K562 (cell line): Measurements from ENCODE around the gene KIAA0040. TPM values are rescaled to one million over a fixed set of nuclear protein-coding genes. Genes with fewer than 3 reads are reported as not detected.
A peak's percentile ranks its signal among the peaks of the same experiment; 100 is the strongest.

Experiments used
- EZH2 ChIP-seq: IDR thresholded peaks from 2 replicates; pipeline ENCODE4 v1.6.1; 2012; ENCODE audit warnings: low read depth, mild to moderate bottlenecking, inconsistent platforms, low read length, borderline replicate concordance
- FOXP1 ChIP-seq: sonication (generic); formaldehyde crosslinking; IDR thresholded peaks from 2 replicates; pipeline ENCODE4 v1.8.0; 2022; ENCODE audit warnings: mild to moderate bottlenecking, missing genetic modification reagents
- GABPB1 ChIP-seq: sonication (generic); formaldehyde crosslinking; IDR thresholded peaks from 2 replicates; pipeline ENCODE4 v1.8.0; 2022; ENCODE audit warnings: mild to moderate bottlenecking, missing genetic modification reagents
- NFATC3 ChIP-seq: fragments of 450-650 bp; IDR thresholded peaks from 2 replicates; pipeline ENCODE4 v1.6.1; 2017; ENCODE audit warnings: mild to moderate bottlenecking
- PRMT5 ChIP-seq: sonication (generic); formaldehyde crosslinking; IDR thresholded peaks from 2 replicates; pipeline ENCODE4 v1.5.0; 2020; ENCODE audit warnings: missing genetic modification reagents
- RAD21 ChIP-seq, 2 experiments: fragments of 250-450 bp in 1 of 2; fragments of 450-650 bp in 1 of 2; sonication (Bioruptor Pico) in 1 of 2; formaldehyde crosslinking in 1 of 2; IDR thresholded peaks in 1 of 2; conservative IDR thresholded peaks in 1 of 2; 2 replicates each; pipeline versions ENCODE4 v1.4.0 to v1.8.0; 2020 to 2022; ENCODE audit warnings: mild to moderate bottlenecking in 2 of 2, moderate library complexity in 1 of 2
- polyA plus RNA-seq, 8 experiments: library from polyadenylated mRNA; depleted of rRNA in 4 of 8; stranded (reverse) in 5 of 8; unstranded in 3 of 8; fragments of >200 nt; fragmentation: Nextera tagmentation in 2 of 8; fragmentation: Illumina TruSeq in 1 of 8; extraction: Ambion mirVana in 2 of 8; extraction: Trizol in 1 of 8; gene quantifications; 2 replicates each; pipeline versions ENCODE4 v1.2.1 to v1.2.3, GENCODE V29; 2011 to 2014; ENCODE audit warnings: inconsistent platforms in 1 of 8, missing spikeins in 1 of 8
- total RNA-seq, 7 experiments: library from RNA; depleted of rRNA in 6 of 7; stranded (reverse); fragments of >200 nt in 6 of 7; fragmentation: Illumina TruSeq in 2 of 7; extraction: Trizol in 2 of 7; gene quantifications; 2 replicates each; pipeline versions ENCODE4 v1.2.1 to v1.2.3, GENCODE V29; 2011 to 2021; ENCODE audit warnings: low replicate concordance in 1 of 7
- TF ChIP-seq, protein P1 (sequence below): fragments of 450-650 bp; formaldehyde crosslinking; IDR thresholded peaks from 2 replicates; pipeline ENCODE4 v1.4.0; 2020; ENCODE audit warnings: mild to moderate bottlenecking, moderate library complexity
- TF ChIP-seq, protein P2 (sequence below): fragments of 250-450 bp; sonication (Bioruptor Pico); IDR thresholded peaks from 2 replicates; pipeline ENCODE4 v1.8.0; 2021; ENCODE audit warnings: mild to moderate bottlenecking, moderate library complexity
- TF ChIP-seq, protein P3 (sequence below): fragments of 250-450 bp; sonication (Bioruptor Pico); IDR thresholded peaks from 2 replicates; pipeline ENCODE4 v1.5.0; 2022; ENCODE audit warnings: mild to moderate bottlenecking
- TF ChIP-seq, protein P4 (sequence below): fragments of 250-450 bp; sonication (Bioruptor Pico); IDR thresholded peaks from 2 replicates; pipeline ENCODE4 v1.9.0; 2021; ENCODE audit warnings: mild to moderate bottlenecking
- TF ChIP-seq, protein P5 (sequence below), 2 experiments: fragments of 450-650 bp; formaldehyde crosslinking in 1 of 2; IDR thresholded peaks; 2 replicates each; pipeline versions ENCODE4 v1.4.0 to v1.6.1; 2014 to 2020; ENCODE audit warnings: mild to moderate bottlenecking in 2 of 2, borderline replicate concordance in 1 of 2, low read depth in 1 of 2

The KIAA0040 gene
- total and polyA plus RNA-seq, 9 of the 15 experiments (the other 6 are each of a cell fraction or from before 2014, with no cell fraction given) = 3.4 to 13.6 (median 7.1) TPM

DNA sequence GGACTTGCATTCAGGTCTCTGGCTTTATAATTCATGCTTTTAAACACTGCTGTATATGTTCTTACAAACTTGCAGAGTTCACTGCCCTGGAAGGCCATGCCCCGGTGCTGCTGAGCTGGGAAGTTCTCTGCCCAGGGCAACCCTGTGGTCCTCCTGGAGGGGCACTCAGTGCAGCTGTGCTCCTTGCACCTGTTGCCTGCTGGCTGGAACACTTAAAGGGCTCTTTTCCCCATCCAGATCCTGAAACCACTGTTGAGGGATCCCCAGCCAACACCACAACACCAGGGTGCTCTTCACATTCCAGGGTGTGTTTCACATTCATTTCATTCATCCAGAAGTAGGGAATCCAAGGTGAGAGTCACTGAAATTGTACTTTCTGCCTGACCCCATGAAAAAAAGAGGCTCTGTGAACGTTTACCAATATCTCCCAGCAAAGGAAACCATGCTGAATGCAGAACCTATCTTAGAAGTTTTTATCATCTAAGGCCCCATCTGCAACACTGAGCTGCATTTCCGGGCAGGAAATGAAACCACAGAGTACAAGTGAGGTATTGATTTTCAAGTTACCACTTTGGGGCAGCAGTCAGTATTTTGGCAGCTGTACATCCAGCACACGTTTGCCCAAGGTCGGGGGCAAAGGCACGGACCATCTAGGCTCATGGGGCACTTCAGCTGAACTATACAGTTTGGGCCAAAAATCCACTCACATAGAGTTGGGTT lies 16.4 kb upstream of the KIAA0040 start (continued):
- TF ChIP-seq, protein P1, sequence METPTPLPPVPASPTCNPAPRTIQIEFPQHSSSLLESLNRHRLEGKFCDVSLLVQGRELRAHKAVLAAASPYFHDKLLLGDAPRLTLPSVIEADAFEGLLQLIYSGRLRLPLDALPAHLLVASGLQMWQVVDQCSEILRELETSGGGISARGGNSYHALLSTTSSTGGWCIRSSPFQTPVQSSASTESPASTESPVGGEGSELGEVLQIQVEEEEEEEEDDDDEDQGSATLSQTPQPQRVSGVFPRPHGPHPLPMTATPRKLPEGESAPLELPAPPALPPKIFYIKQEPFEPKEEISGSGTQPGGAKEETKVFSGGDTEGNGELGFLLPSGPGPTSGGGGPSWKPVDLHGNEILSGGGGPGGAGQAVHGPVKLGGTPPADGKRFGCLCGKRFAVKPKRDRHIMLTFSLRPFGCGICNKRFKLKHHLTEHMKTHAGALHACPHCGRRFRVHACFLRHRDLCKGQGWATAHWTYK = 0 out of 2 replicates have a peak, but pooled peaks have one; percentile 70
- TF ChIP-seq, protein P2, sequence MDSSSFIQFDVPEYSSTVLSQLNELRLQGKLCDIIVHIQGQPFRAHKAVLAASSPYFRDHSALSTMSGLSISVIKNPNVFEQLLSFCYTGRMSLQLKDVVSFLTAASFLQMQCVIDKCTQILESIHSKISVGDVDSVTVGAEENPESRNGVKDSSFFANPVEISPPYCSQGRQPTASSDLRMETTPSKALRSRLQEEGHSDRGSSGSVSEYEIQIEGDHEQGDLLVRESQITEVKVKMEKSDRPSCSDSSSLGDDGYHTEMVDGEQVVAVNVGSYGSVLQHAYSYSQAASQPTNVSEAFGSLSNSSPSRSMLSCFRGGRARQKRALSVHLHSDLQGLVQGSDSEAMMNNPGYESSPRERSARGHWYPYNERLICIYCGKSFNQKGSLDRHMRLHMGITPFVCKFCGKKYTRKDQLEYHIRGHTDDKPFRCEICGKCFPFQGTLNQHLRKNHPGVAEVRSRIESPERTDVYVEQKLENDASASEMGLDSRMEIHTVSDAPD (CRISPR knock-in tag) = no peak
- TF ChIP-seq NFATC3 (no peak), GABPB1 (no peak), RAD21 (CRISPR knock-in tag; conservative IDR thresholded peaks at IDR 0.05 in 1 of 2, IDR thresholded peaks at IDR 0.05 in 1 of 2) (no peak), PRMT5 (CRISPR knock-in tag) (no peak), EZH2 (no peak), FOXP1 (no peak)
- TF ChIP-seq, protein P3, sequence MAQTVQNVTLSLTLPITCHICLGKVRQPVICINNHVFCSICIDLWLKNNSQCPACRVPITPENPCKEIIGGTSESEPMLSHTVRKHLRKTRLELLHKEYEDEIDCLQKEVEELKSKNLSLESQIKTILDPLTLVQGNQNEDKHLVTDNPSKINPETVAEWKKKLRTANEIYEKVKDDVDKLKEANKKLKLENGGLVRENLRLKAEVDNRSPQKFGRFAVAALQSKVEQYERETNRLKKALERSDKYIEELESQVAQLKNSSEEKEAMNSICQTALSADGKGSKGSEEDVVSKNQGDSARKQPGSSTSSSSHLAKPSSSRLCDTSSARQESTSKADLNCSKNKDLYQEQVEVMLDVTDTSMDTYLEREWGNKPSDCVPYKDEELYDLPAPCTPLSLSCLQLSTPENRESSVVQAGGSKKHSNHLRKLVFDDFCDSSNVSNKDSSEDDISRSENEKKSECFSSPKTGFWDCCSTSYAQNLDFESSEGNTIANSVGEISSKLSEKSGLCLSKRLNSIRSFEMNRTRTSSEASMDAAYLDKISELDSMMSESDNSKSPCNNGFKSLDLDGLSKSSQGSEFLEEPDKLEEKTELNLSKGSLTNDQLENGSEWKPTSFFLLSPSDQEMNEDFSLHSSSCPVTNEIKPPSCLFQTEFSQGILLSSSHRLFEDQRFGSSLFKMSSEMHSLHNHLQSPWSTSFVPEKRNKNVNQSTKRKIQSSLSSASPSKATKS (CRISPR knock-in tag) = no peak
- TF ChIP-seq, protein P4, sequence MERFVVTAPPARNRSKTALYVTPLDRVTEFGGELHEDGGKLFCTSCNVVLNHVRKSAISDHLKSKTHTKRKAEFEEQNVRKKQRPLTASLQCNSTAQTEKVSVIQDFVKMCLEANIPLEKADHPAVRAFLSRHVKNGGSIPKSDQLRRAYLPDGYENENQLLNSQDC = no peak
- TF ChIP-seq, protein P5, sequence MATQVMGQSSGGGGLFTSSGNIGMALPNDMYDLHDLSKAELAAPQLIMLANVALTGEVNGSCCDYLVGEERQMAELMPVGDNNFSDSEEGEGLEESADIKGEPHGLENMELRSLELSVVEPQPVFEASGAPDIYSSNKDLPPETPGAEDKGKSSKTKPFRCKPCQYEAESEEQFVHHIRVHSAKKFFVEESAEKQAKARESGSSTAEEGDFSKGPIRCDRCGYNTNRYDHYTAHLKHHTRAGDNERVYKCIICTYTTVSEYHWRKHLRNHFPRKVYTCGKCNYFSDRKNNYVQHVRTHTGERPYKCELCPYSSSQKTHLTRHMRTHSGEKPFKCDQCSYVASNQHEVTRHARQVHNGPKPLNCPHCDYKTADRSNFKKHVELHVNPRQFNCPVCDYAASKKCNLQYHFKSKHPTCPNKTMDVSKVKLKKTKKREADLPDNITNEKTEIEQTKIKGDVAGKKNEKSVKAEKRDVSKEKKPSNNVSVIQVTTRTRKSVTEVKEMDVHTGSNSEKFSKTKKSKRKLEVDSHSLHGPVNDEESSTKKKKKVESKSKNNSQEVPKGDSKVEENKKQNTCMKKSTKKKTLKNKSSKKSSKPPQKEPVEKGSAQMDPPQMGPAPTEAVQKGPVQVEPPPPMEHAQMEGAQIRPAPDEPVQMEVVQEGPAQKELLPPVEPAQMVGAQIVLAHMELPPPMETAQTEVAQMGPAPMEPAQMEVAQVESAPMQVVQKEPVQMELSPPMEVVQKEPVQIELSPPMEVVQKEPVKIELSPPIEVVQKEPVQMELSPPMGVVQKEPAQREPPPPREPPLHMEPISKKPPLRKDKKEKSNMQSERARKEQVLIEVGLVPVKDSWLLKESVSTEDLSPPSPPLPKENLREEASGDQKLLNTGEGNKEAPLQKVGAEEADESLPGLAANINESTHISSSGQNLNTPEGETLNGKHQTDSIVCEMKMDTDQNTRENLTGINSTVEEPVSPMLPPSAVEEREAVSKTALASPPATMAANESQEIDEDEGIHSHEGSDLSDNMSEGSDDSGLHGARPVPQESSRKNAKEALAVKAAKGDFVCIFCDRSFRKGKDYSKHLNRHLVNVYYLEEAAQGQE (IDR thresholded peaks at IDR 0.05; ENCODE audit: borderline replicate concordance) = no peak
- TF ChIP-seq, protein P5 (CRISPR knock-in tag; IDR thresholded peaks at IDR 0.05; ENCODE audit: low read depth) = no peak
